HUES6 (cell line): ENCODE results near the gene ARMS2.

Experiments
- H3K27ac ChIP-seq: 2 replicates; pipeline ENCODE4 v1.7.0; 2013; ENCODE audit warnings: low read depth, mild to moderate bottlenecking, low read length, inconsistent platforms
- H3K27me3 ChIP-seq: 2 replicates; pipeline ENCODE4 v1.6.1; 2013; ENCODE audit warnings: low read length; ENCODE audit not compliant: control insufficient read depth, insufficient read depth
- H3K36me3 ChIP-seq: 2 replicates; pipeline ENCODE4 v1.6.1; 2013; ENCODE audit warnings: low read length; ENCODE audit not compliant: control insufficient read depth, insufficient read depth
- H3K4me1 ChIP-seq: 2 replicates; pipeline ENCODE4 v1.6.1; 2013; ENCODE audit warnings: low read length; ENCODE audit not compliant: control insufficient read depth, insufficient read depth
- H3K4me3 ChIP-seq: 2 replicates; pipeline ENCODE4 v1.5.1; 2013; ENCODE audit warnings: low read depth, low read length
- H3K9ac ChIP-seq: one replicate; pipeline ENCODE4 v1.6.1; 2013; ENCODE audit warnings: mild to moderate bottlenecking, low read length
- H3K9me3 ChIP-seq: 2 replicates; pipeline ENCODE4 v1.6.1; 2013; ENCODE audit warnings: low read depth, low read length; ENCODE audit not compliant: control insufficient read depth, insufficient read depth

ARMS2 gene

DNA sequence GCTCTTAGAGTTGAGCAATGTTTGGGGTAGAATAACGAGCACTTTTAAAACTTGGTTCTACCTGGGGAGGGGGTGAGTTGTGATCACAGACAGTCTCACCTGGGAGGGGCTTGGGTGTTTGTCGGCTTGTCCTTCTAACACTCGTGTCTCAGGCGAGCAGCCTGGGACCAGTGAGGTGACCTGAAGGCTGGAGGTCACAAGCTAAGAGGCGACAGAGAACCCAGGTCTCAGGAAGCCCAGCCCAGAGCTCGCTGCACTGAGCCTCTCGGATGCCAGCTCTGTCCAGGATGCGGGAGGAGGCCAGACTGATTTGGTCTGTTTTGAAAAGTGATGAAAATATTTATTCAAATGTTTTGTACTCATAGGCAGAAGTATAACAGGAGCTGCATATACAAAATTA lies 18.7 kb downstream of the ARMS2 start:
- Histone ChIP-seq H3K9me3 (no peaks in the 10 kb centered on the region), H3K27ac (no peak overlapping the region), H3K36me3 (no peaks in the 10 kb centered on the region), H3K4me1 (peaks cover 39% of the 10 kb centered on the region), H3K4me3 (no peak overlapping the region), H3K9ac (no peak overlapping the region), H3K27me3 (no peaks in the 10 kb centered on the region; the same call in 1 of the 2 replicates)

DNA sequence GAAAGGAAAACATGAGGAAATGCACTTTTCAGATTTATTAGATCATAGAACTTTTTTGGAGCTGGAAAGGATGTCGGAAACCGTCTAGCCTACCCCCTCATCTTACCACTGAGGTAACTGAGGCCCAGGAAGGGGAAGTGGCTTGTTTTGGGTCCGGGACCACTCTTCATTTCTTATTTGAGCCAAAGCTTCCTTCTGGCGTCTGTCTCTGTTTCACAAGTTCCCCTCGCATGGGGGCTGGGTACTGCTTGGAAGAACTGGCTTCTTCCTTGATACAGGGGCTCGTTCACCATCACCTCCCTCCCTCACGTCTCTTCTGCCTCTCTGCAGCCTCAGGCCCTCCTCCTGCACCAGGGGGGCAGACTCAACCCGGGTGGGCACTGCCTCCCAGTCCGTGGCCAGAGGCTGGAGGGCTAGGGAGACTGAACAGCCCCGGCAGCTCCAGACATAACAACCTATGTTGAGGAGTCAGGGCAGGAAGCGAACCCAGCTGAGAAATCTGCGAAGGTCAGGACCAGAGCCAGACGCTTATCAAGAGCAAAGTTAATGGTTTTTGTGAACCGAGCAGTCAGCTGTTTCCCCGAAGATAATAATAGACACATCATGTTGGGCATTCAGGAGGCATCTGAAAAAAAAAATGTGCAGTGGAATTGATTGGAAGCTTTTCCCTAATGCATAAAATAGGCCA lies 19.8 kb downstream of the ARMS2 start:
- Histone ChIP-seq H3K27me3 (no peaks in the 10 kb centered on the region; the same call in 1 of the 2 replicates), H3K4me3 (no peak overlapping the region), H3K4me1 (peaks cover 47% of the 10 kb centered on the region), H3K36me3 (no peaks in the 10 kb centered on the region), H3K27ac (peak overlapping the region; percentile 31; the same call in 1 of the 2 replicates), H3K9ac (no peak overlapping the region), H3K9me3 (no peaks in the 10 kb centered on the region)

DNA sequence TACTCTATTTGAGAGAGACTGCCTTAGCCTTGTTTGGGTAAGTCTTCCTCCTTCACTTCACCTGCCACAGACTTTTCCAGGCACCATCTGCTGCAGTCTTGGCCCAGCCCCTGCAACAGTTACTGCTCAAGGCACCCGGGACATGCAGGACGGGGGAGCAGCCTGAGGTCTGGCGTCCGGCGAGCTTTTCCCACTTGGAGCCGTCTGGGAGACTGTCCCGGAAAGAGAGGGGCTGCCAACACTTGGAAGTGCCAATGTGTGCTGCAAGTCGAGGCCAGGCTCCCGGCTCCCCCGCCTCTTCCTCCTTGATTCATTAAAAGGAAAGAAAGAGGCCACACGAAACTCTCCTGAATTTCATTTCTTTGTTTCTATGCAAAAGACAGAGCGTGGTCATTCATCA lies 20.6 kb downstream of the ARMS2 start:
- H3K4me1 ChIP-seq, result peaks cover 47% of the 10 kb centered on the region
- H3K9ac ChIP-seq, result no peak overlapping the region
- no peaks in the 10 kb centered on the region for H3K36me3 ChIP-seq
- peak overlapping the region; percentile 31; the same call in 1 of the 2 replicates for H3K27ac ChIP-seq
- no peaks in the 10 kb centered on the region for H3K27me3 ChIP-seq
- H3K9me3 ChIP-seq, result no peaks in the 10 kb centered on the region
- no peak overlapping the region for H3K4me3 ChIP-seq

DNA sequence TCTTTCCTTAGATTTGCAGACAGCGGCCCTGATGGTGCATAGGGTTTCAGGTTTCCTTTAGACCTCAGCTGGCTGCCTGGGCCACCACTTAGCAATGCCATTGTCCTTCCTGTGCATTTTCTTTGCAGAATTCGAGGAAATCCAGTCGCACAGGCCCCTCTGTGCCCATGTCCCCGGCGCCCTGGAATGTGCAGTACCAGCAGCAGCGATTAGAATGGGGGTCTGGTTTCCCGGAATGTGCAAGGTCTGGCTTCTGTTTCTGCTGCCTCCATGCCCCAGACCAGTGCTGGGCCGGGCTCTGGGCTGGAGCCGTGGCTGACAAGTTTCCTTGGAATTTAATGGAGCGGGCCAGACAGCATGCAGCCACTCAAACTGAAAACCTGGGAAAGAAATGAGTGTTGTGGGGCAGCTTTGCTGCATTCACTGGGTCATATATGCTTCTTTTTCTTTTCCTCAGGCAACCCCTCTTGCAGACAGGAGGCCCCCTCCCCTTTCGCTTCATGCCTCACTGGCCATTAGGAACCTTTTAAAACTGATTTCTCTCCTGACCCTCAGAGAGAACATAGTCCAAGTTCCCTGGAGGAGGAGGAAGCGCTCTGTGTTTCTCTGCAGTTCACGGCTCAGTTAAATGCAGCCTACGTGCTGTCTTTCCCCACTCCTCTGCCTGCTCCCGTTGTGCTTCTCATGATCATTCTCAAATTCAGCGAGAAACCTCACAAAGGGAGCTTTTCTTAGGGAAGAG lies 21.3 kb downstream of the ARMS2 start:
- Histone ChIP-seq H3K9ac (peak overlapping the region; percentile 27), H3K4me3 (no peak overlapping the region), H3K27me3 (no peaks in the 10 kb centered on the region), H3K27ac (no peak overlapping the region; the same call in 1 of the 2 replicates), H3K4me1 (peaks cover 47% of the 10 kb centered on the region), H3K36me3 (no peaks in the 10 kb centered on the region), H3K9me3 (no peaks in the 10 kb centered on the region)

DNA sequence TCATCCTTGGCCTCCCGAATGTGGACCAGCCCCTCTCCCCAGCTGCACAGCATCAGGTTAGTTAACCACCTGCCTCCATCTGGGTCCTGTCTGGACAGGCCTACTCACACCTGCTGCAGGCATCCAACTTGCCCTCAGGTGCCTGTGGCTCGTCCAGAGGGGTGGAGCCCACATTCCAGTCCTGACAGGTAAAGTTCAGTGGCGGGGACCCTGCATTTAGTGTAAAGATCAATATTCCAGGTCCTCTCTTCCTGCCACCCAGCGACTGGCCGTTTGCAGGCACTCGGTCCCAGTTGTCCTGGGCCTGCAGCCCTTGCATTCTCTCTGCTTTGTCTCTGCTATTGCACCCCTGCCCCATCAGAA lies 21.9 kb downstream of the ARMS2 start:
- Histone ChIP-seq H3K9ac (peak overlapping the region; percentile 27), H3K27ac (no peak overlapping the region), H3K4me1 (peaks cover 47% of the 10 kb centered on the region), H3K4me3 (no peak overlapping the region), H3K27me3 (no peaks in the 10 kb centered on the region), H3K9me3 (peaks cover 2% of the 10 kb centered on the region; the same call in 1 of the 2 replicates), H3K36me3 (no peaks in the 10 kb centered on the region)

DNA sequence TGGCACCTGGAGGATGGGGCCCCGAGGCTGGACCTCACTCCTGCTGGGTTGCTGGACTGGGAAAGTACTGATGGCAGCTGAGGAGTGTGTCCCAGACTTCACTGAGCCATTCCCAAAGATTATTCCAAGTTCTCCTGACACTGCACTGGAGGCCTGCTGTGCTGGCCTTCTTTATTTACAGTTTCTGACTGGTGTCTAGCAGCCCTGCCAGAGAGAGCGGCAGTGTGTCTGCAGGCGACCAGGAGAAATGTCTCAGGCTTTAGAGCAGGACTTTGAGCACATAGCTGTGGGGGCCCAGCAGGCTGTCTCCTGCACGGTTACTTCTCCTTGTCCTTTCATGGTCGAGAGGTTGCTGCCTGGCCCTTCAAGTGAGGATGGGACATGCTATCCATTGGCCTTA lies 23.0 kb downstream of the ARMS2 start:
- Histone ChIP-seq H3K9me3 (peaks cover 13% of the 10 kb centered on the region), H3K4me1 (peaks cover 47% of the 10 kb centered on the region), H3K4me3 (no peak overlapping the region), H3K36me3 (no peaks in the 10 kb centered on the region), H3K27ac (no peak overlapping the region), H3K9ac (no peak overlapping the region), H3K27me3 (no peaks in the 10 kb centered on the region)

DNA sequence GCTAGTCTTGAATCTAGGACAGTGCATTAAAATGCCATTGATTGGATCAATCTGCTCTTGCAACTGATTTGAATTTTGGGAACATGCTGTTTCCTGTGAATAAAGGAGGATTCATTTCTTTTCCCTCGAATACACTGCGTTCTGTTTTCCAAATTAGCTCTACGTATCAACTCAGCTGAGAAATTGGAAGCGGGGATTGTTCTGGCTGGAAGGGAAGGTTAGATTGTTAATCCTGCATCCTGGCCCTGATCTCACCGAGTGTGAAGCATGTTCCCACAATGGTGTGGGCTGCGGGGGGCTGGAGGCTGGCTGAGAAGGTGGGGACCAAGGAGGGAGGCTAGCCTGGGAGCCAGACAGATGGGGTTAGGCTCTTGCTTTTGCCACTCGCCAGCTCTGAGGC lies 24.5 kb downstream of the ARMS2 start:
- peaks cover 13% of the 10 kb centered on the region for H3K9me3 ChIP-seq
- no peak overlapping the region for H3K27ac ChIP-seq
- H3K4me3 ChIP-seq, result no peak overlapping the region
- peaks cover 46% of the 10 kb centered on the region for H3K4me1 ChIP-seq
- no peaks in the 10 kb centered on the region for H3K27me3 ChIP-seq
- H3K9ac ChIP-seq, result no peak overlapping the region
- H3K36me3 ChIP-seq, result no peaks in the 10 kb centered on the region

DNA sequence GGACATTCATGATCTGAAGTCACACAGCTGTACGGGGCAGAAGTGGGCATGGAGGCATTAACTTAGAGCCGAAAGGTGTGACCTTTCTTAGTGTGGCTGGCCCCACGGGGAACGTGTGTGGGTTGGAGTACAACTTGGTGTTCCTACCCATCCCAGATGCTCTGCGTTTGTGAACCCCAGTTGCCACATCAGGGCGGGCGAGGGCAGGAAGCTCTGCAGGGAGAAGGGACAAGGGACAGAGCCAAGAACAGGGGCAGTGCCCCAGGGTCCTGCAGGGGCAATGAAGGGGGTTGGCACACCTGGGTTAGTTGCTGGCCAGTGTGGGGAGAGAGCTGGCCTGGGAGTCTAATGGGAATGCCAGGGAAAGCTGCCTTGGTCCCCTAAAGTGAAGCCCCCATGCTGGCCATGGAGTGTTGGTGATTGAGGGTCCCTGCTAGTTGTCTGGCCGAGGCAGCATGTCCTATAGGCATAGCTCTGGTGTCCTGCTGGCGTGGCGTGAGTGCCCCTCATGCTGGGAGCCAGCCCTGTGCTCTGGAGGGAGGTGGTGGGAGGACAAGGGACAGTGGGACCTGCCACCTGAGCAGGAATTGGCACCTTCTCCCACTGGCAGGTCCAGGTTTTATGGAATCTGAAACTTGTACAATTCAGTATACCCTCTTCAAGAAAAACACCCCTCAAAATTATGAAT lies 25.8 kb downstream of the ARMS2 start:
- peaks cover 32% of the 10 kb centered on the region for H3K4me1 ChIP-seq
- H3K4me3 ChIP-seq, result no peak overlapping the region
- H3K9ac ChIP-seq, result no peak overlapping the region
- H3K36me3 ChIP-seq, result no peaks in the 10 kb centered on the region
- H3K9me3 ChIP-seq, result peaks cover 13% of the 10 kb centered on the region
- no peak overlapping the region for H3K27ac ChIP-seq
- H3K27me3 ChIP-seq, result no peaks in the 10 kb centered on the region

DNA sequence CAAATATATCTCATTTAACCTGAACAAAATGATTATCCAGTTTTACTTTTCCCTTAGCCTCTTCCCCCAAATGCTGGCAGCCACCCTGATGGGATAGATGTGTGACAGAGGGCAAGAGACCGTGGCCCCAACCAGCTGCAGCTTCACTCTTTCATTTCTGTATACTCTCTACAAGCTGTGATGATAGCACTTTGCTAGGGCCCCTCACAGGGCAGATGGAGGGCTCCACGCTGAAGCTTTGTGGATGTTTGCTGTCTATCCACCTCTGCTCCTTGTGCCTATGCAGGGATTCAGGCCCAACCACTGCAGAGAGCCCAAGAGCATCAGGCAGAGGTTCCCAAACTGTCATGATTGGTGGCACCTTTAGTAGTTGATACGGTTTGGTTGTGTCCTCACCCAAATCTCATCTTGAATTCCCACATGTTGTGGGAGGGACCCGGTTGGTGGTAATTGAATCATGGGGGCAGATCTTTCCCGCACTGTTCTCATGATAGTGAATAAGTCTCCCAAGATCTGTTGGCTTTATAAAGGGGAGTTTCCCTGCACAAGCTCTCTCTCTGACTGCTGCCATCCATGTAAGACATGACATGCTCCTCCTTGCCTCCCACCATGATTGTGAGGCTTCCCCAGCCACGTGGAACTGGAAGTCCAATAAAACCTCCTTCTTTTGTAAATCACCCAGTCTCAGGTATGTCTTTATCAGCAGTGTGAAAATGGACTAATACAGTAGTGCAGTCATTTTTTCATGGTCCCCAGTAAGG lies 27.0 kb downstream of the ARMS2 start:
- Histone ChIP-seq H3K4me1 (peaks cover 21% of the 10 kb centered on the region), H3K9ac (no peak overlapping the region), H3K27ac (no peak overlapping the region), H3K4me3 (no peak overlapping the region), H3K9me3 (peaks cover 13% of the 10 kb centered on the region), H3K36me3 (no peaks in the 10 kb centered on the region), H3K27me3 (no peaks in the 10 kb centered on the region)

DNA sequence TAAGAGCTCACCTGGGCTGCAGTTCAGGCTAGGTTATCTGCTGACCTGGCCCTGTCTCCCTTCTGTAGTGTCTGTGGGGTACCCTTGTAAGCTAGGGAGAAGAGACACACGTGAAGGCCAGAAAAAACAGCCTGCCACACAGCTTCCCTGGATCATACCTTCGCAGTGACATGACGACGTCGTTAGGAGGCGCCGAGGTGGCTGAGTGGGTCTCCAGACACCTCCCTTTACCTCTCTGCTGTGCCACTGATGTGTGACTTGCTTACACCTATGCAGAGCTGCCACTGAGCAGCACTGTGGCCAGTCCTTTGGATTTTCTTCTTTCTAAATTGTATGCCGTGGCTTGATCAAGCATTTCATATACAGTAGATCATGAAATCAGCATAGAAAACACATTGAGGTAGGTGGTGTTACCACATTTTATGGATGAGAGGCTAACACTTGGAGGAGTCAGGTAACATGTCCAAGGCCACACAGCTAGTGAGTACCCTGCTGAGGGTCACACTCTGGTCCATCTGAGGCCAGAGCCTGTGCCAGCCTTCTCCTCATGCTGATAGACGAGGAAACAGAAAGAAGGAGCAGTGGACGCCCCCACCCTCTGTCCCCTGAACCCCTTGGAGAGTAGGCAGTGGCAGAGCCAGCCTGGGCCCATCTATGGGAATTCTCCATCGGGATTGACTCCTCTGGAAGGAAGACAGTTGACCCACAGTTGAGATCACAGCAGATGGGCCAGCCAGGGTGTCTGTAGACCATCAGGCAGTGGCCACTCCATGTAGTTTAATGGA lies 30.0 kb downstream of the ARMS2 start:
- peaks cover 10% of the 10 kb centered on the region for H3K4me1 ChIP-seq

More for the DNA sequence above, 30.0 kb downstream of the ARMS2 start:
- peaks cover 13% of the 10 kb centered on the region for H3K9me3 ChIP-seq
- H3K27me3 ChIP-seq, result no peaks in the 10 kb centered on the region
- no peak overlapping the region for H3K27ac ChIP-seq
- no peak overlapping the region for H3K9ac ChIP-seq
- no peaks in the 10 kb centered on the region for H3K36me3 ChIP-seq
- no peak overlapping the region for H3K4me3 ChIP-seq
